ENCODE data around the gene OGT. TPM values are rescaled to one million over a fixed set of nuclear protein-coding genes. Genes with fewer than 3 reads are reported as not detected.

OGT gene
- total RNA-seq, 4 donors from 2014 or later = 54.2 to 90.1 (median 68.1) TPM

DNA sequence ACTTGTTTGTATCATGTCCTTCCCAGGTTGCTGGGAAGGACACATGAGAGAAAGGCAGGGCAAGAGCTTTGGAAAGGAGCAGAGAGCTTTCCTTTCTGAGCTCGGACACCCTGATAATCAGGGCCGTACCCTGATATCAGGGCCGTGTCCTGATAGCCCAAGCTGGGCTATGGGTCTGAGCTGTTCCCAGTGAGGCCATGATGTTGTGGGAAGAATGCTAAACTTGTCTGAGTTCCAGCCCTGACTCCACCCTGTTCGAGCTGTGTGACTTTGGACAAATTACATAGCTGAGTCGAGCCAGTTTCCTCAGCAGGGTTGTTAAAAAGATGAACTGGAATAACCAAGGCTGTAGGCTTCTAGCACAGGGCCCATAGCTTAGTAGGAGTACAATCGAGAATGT, 88.7 kb downstream of the OGT start:
- 49% methylated on average over 6 of the region's 6 CpGs for WGBS
- H3K9me3 ChIP-seq = no peaks in the 10 kb centered on the region
- DNase-seq (ENCODE audit: extremely low spot score) = no peak

GRCh38 chrX:71622032-71622575, 89.2 kb downstream of the OGT start:
- Histone ChIP-seq H3K9me3 (no peaks in the 10 kb centered on the region), H3K27ac (replicated peaks in 1 of 4) (peak overlapping the region; percentile 74 to 80 (median 77)), H3K27me3 (no peaks in the 10 kb centered on the region), H3K4me1 (peaks cover 14 to 25% (median 23%) of the 10 kb centered on the region in 4 donors), H3K36me3 (no peaks in the 10 kb centered on the region), H3K4me3 (no peak overlapping the region)
- WGBS = 79% methylated on average over 9 of the region's 9 CpGs
- TF ChIP-seq POLR2A (IDR thresholded peaks at IDR 0.05; ENCODE audit: low read depth) = no peak
- TF ChIP-seq POLR2AphosphoS5 (IDR thresholded peaks at IDR 0.05) = no peak
- TF ChIP-seq EP300 (IDR thresholded peaks at IDR 0.05) = no peak
- TF ChIP-seq CTCF (IDR thresholded peaks at IDR 0.05) = no peak
- DNase-seq (ENCODE audit: extremely low spot score) = no peak
- intact Hi-C loops (cut with DNase I) = no loop called here

More for the DNA sequence above, 88.7 kb downstream of the OGT start:
- no peaks in the 10 kb centered on the region for H3K36me3 ChIP-seq
- TF ChIP-seq POLR2A (IDR thresholded peaks at IDR 0.05; ENCODE audit: low read depth) (no peak), POLR2AphosphoS5 (IDR thresholded peaks at IDR 0.05) (no peak), EP300 (IDR thresholded peaks at IDR 0.05) (no peak), CTCF (IDR thresholded peaks at IDR 0.05) (no peak)
- no peaks in the 10 kb centered on the region for H3K27me3 ChIP-seq
- H3K4me1 ChIP-seq = peaks cover 14 to 25% (median 23%) of the 10 kb centered on the region in 4 donors
- H3K27ac ChIP-seq (replicated peaks in 1 of 4) = peak overlapping the region; percentile 74 to 80 (median 77)
- intact Hi-C loops (cut with DNase I) = no loop called here
- no peak overlapping the region for H3K4me3 ChIP-seq

DNA sequence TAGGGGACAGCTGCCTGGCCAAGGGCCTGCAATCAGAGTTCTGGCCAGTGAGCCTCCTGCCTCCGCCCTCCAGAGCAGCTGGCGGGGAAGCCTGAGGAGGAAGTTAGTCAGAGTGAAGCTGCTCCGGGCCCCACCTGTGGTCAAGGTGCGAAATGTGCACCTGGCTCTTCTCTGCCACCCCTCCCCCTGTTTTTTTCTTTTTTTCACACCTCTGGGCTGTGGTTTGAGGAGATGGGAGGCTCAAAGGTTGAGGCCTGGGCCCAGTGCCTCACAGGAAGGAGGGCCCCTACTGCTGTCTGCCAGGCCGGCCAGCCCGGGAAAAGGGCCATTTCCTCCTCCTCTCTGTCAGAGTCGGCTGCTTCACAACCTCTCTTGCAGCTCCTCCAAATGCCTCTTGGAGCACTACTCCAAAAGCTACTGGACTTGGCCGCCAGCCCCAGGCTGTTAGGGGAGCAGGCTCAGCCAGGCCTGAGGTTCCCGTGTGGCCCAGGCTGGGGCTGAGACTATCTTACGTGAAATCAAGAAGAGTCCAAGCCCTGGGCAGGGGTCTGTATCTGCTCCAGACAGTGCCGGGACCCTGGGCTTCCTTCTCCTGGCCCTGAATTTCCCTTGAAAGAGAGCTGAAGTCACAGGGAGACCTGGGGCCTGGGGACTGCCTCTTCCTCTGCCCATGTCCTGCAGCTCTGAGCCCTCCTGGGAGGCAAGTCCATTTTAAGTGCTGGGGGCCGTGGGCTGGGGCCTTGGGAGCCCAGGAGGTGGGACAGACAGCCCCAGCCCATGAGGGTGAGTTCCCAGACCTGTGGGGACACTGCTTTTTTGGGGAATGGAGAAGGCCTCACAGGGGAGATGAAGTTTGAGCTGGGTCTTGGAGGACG, 89.9 kb downstream of the OGT start:
- no peaks in the 10 kb centered on the region for H3K27me3 ChIP-seq

GRCh38 chrX:71623714-71624113, 90.8 kb downstream of the OGT start:
- Histone ChIP-seq H3K27ac (replicated peaks in 1 of 4) (peak overlapping the region in 2 of 4 donors; percentile 76 to 78), H3K4me1 (peaks cover 14 to 25% (median 23%) of the 10 kb centered on the region in 4 donors), H3K9me3 (no peaks in the 10 kb centered on the region), H3K4me3 (no peak overlapping the region), H3K36me3 (no peaks in the 10 kb centered on the region), H3K27me3 (no peaks in the 10 kb centered on the region)
- DNase-seq (ENCODE audit: extremely low spot score) = no peak
- TF ChIP-seq EP300 (IDR thresholded peaks at IDR 0.05) (no peak), CTCF (IDR thresholded peaks at IDR 0.05) (no peak), POLR2AphosphoS5 (IDR thresholded peaks at IDR 0.05) (no peak), POLR2A (IDR thresholded peaks at IDR 0.05; ENCODE audit: low read depth) (no peak)
- 96% methylated on average over 3 of the region's 3 CpGs for WGBS
- intact Hi-C loops (cut with DNase I) = no loop called here

More for the DNA sequence above, 89.9 kb downstream of the OGT start:
- intact Hi-C loops (cut with DNase I) = no loop called here
- no peak for DNase-seq (ENCODE audit: extremely low spot score)
- Histone ChIP-seq H3K4me1 (peaks cover 14 to 25% (median 23%) of the 10 kb centered on the region in 4 donors), H3K27ac (replicated peaks in 1 of 4) (peak overlapping the region; percentile 74 to 80 (median 77)), H3K9me3 (no peaks in the 10 kb centered on the region), H3K4me3 (no peak overlapping the region), H3K36me3 (no peaks in the 10 kb centered on the region)
- 53% methylated on average over 9 of the region's 13 CpGs for WGBS
- peak in 1 of 3 experiments; percentile 55 for TF ChIP-seq CTCF (IDR thresholded peaks at IDR 0.05)
- TF ChIP-seq EP300 (IDR thresholded peaks at IDR 0.05) = no peak
- TF ChIP-seq POLR2AphosphoS5 (IDR thresholded peaks at IDR 0.05) = peak in 1 of 2 donors; percentile 29
